HepG2 (cell line): ENCODE measurements around the gene VAC14. TPM values are rescaled to one million over a fixed set of nuclear protein-coding genes. Genes with fewer than 3 reads are reported as not detected.

Experiments
- BRCA1 ChIP-seq: sonication (generic); formaldehyde crosslinking; IDR thresholded peaks from 2 replicates; pipeline ENCODE4 v1.4.0; 2020; ENCODE audit warnings: missing genetic modification reagents
- CAMTA2 ChIP-seq: sonication (generic); formaldehyde crosslinking; IDR thresholded peaks from 2 replicates; pipeline ENCODE4 v1.4.0; 2020; ENCODE audit warnings: mild to moderate bottlenecking, missing genetic modification reagents, borderline replicate concordance
- ETV6 ChIP-seq: sonication (generic); formaldehyde crosslinking; conservative IDR thresholded peaks from 2 replicates; pipeline ENCODE4 v1.4.0; 2020; ENCODE audit warnings: missing genetic modification reagents
- FIP1L1 ChIP-seq: fragments of 200-400 bp; formaldehyde crosslinking; IDR thresholded peaks from 2 replicates; pipeline ENCODE4 v1.6.1; 2018; ENCODE audit warnings: low read depth, mild to moderate bottlenecking, low read length, moderate library complexity, borderline replicate concordance; ENCODE audit not compliant: insufficient read depth
- JDP2 ChIP-seq: sonication (generic); formaldehyde crosslinking; IDR thresholded peaks from 2 replicates; pipeline ENCODE4 v1.8.1; 2022; ENCODE audit warnings: missing genetic modification reagents, borderline replicate concordance
- MEIS1 ChIP-seq: sonication (generic); formaldehyde crosslinking; IDR thresholded peaks from 2 replicates; pipeline ENCODE4 v1.9.0; 2021; ENCODE audit warnings: mild to moderate bottlenecking, missing genetic modification reagents, moderate library complexity, borderline replicate concordance
- POGZ ChIP-seq: sonication (generic); formaldehyde crosslinking; IDR thresholded peaks from 2 replicates; pipeline ENCODE4 v1.4.0; 2020; ENCODE audit warnings: mild to moderate bottlenecking, missing genetic modification reagents
- SMAD1 ChIP-seq: sonication (generic); formaldehyde crosslinking; IDR thresholded peaks from 2 replicates; pipeline ENCODE4 v1.4.0; 2020; ENCODE audit warnings: missing genetic modification reagents, low read depth, mild to moderate bottlenecking, borderline replicate concordance
- SMAD9 ChIP-seq: sonication (generic); formaldehyde crosslinking; IDR thresholded peaks from 2 replicates; pipeline ENCODE4 v1.5.1; 2020; ENCODE audit warnings: mild to moderate bottlenecking, missing genetic modification reagents
- SP2 ChIP-seq: sonication (generic); formaldehyde crosslinking; IDR thresholded peaks from 2 replicates; pipeline ENCODE4 v1.5.1; 2020; ENCODE audit warnings: mild to moderate bottlenecking, missing genetic modification reagents
- ZNF160 ChIP-seq: sonication (generic); formaldehyde crosslinking; IDR thresholded peaks from 2 replicates; pipeline ENCODE4 v1.8.0; 2022; ENCODE audit warnings: mild to moderate bottlenecking, inconsistent platforms, missing genetic modification reagents
- ZNF44 ChIP-seq: sonication (generic); formaldehyde crosslinking; IDR thresholded peaks from 2 replicates; pipeline ENCODE4 v1.5.1; 2020; ENCODE audit warnings: mild to moderate bottlenecking, missing genetic modification reagents
- ZNF883 ChIP-seq: sonication (generic); formaldehyde crosslinking; IDR thresholded peaks from 2 replicates; pipeline ENCODE4 v1.5.1; 2020; ENCODE audit warnings: mild to moderate bottlenecking, missing genetic modification reagents; ENCODE audit errors: not compliant biosample characterization
- polyA plus RNA-seq, 8 experiments: library from polyadenylated mRNA; depleted of rRNA in 3 of 8; stranded (reverse) in 7 of 8; unstranded in 1 of 8; fragments of >200 nt; fragmentation: Illumina TruSeq in 4 of 8; extraction: Trizol in 4 of 8; gene quantifications; 2 replicates each; pipeline versions ENCODE4 v1.2.1 to v1.2.3, GENCODE V29; 2011 to 2016; ENCODE audit warnings: low read depth in 4 of 8, missing spikeins in 1 of 8, mixed read lengths in 1 of 8; ENCODE audit not compliant: insufficient read depth in 1 of 8
- total RNA-seq, 5 experiments: library from RNA; depleted of rRNA; stranded (reverse); fragments of >200 nt; fragmentation: Illumina TruSeq; extraction: Trizol; gene quantifications; 2 replicates each; pipeline ENCODE4 v1.2.3, GENCODE V29; 2016; ENCODE audit warnings: low read depth in 1 of 5
- TF ChIP-seq, protein P1 (sequence below), 2 experiments: fragments of 450-650 bp in 1 of 2; sonication (generic) in 1 of 2; formaldehyde crosslinking in 1 of 2; IDR thresholded peaks; 2 replicates each; pipeline versions ENCODE4 v1.6.1 to v1.8.0; 2016 to 2022; ENCODE audit warnings: antibody characterized with exemption in 1 of 2, mild to moderate bottlenecking in 1 of 2, missing genetic modification reagents in 1 of 2
- TF ChIP-seq, protein P2 (sequence below): sonication (generic); formaldehyde crosslinking; IDR thresholded peaks from 2 replicates; pipeline ENCODE4 v1.4.0; 2020; ENCODE audit warnings: mild to moderate bottlenecking, missing genetic modification reagents
- TF ChIP-seq, protein P3 (sequence below): sonication (generic); formaldehyde crosslinking; IDR thresholded peaks from 2 replicates; pipeline ENCODE4 v1.5.0; 2020; ENCODE audit warnings: missing genetic modification reagents

Gene VAC14
- total and polyA plus RNA-seq, 2 of the 13 experiments (the other 11 are each of a cell fraction or from before 2014, with no cell fraction given), result 23.5 to 24.6 TPM

DNA sequence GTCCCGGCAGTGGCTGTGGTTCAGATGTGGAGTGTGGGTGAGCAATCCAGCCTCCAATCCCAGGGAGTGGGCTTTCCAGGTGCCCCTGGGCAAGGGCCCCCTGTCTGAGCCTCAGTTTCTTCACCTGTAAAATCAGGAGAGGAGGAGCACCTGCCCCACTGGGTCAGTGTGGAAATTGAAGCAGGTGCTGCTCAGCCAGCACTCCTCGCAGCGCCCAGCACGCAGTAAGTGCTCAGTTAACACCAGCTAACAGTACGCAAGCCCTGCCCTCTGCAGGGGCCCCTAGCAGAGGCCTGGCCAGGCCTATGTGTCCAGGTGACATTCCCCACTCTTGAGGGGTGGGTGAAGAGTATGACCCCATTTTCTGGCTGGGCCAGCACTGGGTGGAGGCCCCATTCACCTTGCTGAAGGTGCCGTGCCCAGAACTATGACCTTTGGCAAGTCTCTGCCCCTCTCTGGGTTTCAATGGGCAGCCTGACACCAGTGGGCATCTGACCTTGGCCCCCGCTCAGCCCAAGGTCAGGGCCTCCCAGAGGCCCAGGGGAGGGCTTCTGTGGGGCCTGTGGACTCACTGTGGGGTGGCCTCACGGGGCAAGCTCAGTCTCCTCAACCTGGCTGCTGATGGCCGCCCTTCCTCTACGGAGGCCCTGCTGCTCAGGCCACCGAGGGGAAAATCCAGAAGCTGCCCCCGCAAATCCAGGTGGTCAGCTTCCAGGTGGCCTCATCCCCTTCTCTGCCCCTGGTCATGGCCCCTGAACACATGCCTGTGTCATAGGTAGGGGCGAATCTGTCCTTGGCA is 117.6 kb downstream of the VAC14 start (continued):
- TF ChIP-seq, protein P1, sequence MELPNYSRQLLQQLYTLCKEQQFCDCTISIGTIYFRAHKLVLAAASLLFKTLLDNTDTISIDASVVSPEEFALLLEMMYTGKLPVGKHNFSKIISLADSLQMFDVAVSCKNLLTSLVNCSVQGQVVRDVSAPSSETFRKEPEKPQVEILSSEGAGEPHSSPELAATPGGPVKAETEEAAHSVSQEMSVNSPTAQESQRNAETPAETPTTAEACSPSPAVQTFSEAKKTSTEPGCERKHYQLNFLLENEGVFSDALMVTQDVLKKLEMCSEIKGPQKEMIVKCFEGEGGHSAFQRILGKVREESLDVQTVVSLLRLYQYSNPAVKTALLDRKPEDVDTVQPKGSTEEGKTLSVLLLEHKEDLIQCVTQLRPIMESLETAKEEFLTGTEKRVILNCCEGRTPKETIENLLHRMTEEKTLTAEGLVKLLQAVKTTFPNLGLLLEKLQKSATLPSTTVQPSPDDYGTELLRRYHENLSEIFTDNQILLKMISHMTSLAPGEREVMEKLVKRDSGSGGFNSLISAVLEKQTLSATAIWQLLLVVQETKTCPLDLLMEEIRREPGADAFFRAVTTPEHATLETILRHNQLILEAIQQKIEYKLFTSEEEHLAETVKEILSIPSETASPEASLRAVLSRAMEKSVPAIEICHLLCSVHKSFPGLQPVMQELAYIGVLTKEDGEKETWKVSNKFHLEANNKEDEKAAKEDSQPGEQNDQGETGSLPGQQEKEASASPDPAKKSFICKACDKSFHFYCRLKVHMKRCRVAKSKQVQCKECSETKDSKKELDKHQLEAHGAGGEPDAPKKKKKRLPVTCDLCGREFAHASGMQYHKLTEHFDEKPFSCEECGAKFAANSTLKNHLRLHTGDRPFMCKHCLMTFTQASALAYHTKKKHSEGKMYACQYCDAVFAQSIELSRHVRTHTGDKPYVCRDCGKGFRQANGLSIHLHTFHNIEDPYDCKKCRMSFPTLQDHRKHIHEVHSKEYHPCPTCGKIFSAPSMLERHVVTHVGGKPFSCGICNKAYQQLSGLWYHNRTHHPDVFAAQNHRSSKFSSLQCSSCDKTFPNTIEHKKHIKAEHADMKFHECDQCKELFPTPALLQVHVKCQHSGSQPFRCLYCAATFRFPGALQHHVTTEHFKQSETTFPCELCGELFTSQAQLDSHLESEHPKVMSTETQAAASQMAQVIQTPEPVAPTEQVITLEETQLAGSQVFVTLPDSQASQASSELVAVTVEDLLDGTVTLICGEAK (IDR thresholded peaks at IDR 0.05), result no peak
- TF ChIP-seq, protein P1 (CRISPR knock-in tag; IDR thresholded peaks at IDR 0.05), result no peak; the same call in 1 of the 2 replicates
- no peak for TF ChIP-seq CAMTA2 (CRISPR knock-in tag)
- no peak for TF ChIP-seq SMAD1 (CRISPR knock-in tag)
- TF ChIP-seq, protein P2, sequence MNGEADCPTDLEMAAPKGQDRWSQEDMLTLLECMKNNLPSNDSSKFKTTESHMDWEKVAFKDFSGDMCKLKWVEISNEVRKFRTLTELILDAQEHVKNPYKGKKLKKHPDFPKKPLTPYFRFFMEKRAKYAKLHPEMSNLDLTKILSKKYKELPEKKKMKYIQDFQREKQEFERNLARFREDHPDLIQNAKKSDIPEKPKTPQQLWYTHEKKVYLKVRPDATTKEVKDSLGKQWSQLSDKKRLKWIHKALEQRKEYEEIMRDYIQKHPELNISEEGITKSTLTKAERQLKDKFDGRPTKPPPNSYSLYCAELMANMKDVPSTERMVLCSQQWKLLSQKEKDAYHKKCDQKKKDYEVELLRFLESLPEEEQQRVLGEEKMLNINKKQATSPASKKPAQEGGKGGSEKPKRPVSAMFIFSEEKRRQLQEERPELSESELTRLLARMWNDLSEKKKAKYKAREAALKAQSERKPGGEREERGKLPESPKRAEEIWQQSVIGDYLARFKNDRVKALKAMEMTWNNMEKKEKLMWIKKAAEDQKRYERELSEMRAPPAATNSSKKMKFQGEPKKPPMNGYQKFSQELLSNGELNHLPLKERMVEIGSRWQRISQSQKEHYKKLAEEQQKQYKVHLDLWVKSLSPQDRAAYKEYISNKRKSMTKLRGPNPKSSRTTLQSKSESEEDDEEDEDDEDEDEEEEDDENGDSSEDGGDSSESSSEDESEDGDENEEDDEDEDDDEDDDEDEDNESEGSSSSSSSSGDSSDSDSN (CRISPR knock-in tag), result peak; percentile 62; the same call in 1 of the 2 replicates
- TF ChIP-seq FIP1L1, result no peak
- 0 out of 2 replicates have a peak, but pooled peaks have one; percentile 48 for TF ChIP-seq MEIS1
- peak; percentile 61; the same call in 1 of the 2 replicates for TF ChIP-seq ZNF160 (CRISPR knock-in tag)
- TF ChIP-seq, protein P3, sequence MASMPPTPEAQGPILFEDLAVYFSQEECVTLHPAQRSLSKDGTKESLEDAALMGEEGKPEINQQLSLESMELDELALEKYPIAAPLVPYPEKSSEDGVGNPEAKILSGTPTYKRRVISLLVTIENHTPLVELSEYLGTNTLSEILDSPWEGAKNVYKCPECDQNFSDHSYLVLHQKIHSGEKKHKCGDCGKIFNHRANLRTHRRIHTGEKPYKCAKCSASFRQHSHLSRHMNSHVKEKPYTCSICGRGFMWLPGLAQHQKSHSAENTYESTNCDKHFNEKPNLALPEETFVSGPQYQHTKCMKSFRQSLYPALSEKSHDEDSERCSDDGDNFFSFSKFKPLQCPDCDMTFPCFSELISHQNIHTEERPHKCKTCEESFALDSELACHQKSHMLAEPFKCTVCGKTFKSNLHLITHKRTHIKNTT (CRISPR knock-in tag), result no peak
- TF ChIP-seq ZNF44 (CRISPR knock-in tag), result 0 out of 2 replicates have a peak, but pooled peaks have one; percentile 15
- no peak for TF ChIP-seq SP2 (CRISPR knock-in tag)
- TF ChIP-seq ZNF883 (CRISPR knock-in tag), result peak; percentile 32
- TF ChIP-seq ETV6, result no peak
- TF ChIP-seq BRCA1 (CRISPR knock-in tag), result no peak
- no peak for TF ChIP-seq SMAD9 (CRISPR knock-in tag)
- no peak for TF ChIP-seq POGZ (CRISPR knock-in tag)
- no peak for TF ChIP-seq JDP2 (CRISPR knock-in tag)
